HepG2 (cell line): ENCODE data around the gene C20orf96. TPM values are rescaled to one million over a fixed set of nuclear protein-coding genes. Genes with fewer than 3 reads are reported as not detected.

ENCODE experiments used
- ADNP ChIP-seq: sonication (generic); formaldehyde crosslinking; IDR thresholded peaks from 2 replicates; pipeline ENCODE4 v1.4.0; 2020; ENCODE audit warnings: missing genetic modification reagents
- ARHGAP35 ChIP-seq: sonication (generic); formaldehyde crosslinking; IDR thresholded peaks from 2 replicates; pipeline ENCODE4 v1.9.0; 2022; ENCODE audit warnings: mild to moderate bottlenecking, inconsistent platforms, moderate library complexity, missing genetic modification reagents, borderline replicate concordance
- CBX5 ChIP-seq: sonication (generic); formaldehyde crosslinking; IDR thresholded peaks from 2 replicates; pipeline ENCODE4 v1.4.0; 2020; ENCODE audit warnings: missing genetic modification reagents, borderline replicate concordance
- FUBP1 ChIP-seq: sonication (generic); formaldehyde crosslinking; IDR thresholded peaks from 2 replicates; pipeline ENCODE4 v1.5.1; 2020; ENCODE audit warnings: missing genetic modification reagents, mild to moderate bottlenecking, borderline replicate concordance
- GLI4 ChIP-seq: sonication (generic); formaldehyde crosslinking; IDR thresholded peaks from 2 replicates; pipeline ENCODE4 v1.5.1; 2020; ENCODE audit warnings: missing genetic modification reagents, mild to moderate bottlenecking, moderate library complexity, borderline replicate concordance
- MAFG ChIP-seq: sonication (generic); formaldehyde crosslinking; IDR thresholded peaks from 2 replicates; pipeline ENCODE4 v1.5.1; 2020; ENCODE audit warnings: mild to moderate bottlenecking, missing genetic modification reagents
- MIER2 ChIP-seq: IDR thresholded peaks from 2 replicates; pipeline ENCODE4 v1.6.1; 2016; ENCODE audit warnings: missing biosample characterization, missing genetic modification reagents
- PHF8 ChIP-seq: sonication (generic); formaldehyde crosslinking; IDR thresholded peaks from 2 replicates; pipeline ENCODE4 v1.5.0; 2020; ENCODE audit warnings: missing genetic modification reagents
- POLR2G ChIP-seq: fragments of 200-400 bp; formaldehyde crosslinking; IDR thresholded peaks from 2 replicates; pipeline ENCODE4 v1.6.1; 2018; ENCODE audit warnings: mild to moderate bottlenecking, low read depth, low read length, moderate library complexity
- RERE ChIP-seq: IDR thresholded peaks from 2 replicates; pipeline ENCODE4 v1.6.1; 2016; ENCODE audit warnings: low read depth, missing genetic modification reagents, missing compliant biosample characterization
- SIX4 ChIP-seq: sonication (generic); formaldehyde crosslinking; IDR thresholded peaks from 2 replicates; pipeline ENCODE4 v1.4.0; 2020; ENCODE audit warnings: missing genetic modification reagents
- STAT6 ChIP-seq: sonication (generic); formaldehyde crosslinking; IDR thresholded peaks from 2 replicates; pipeline ENCODE4 v1.4.0; 2020; ENCODE audit warnings: missing genetic modification reagents, mild to moderate bottlenecking, borderline replicate concordance
- SUZ12 ChIP-seq: fragments of 150-350 bp; IDR thresholded peaks from 2 replicates; pipeline ENCODE4 v1.6.1; 2014; ENCODE audit warnings: low read depth, low read length
- ZNF17 ChIP-seq: sonication (generic); formaldehyde crosslinking; IDR thresholded peaks from 2 replicates; pipeline ENCODE4 v1.5.0; 2020; ENCODE audit warnings: mild to moderate bottlenecking, missing genetic modification reagents
- ZNF235 ChIP-seq: sonication (generic); formaldehyde crosslinking; IDR thresholded peaks from 2 replicates; pipeline ENCODE4 v1.8.1; 2023; ENCODE audit warnings: mild to moderate bottlenecking, missing genetic modification reagents, borderline replicate concordance
- ZNF331 ChIP-seq: sonication (generic); formaldehyde crosslinking; IDR thresholded peaks from 2 replicates; pipeline ENCODE4 v1.4.0; 2020; ENCODE audit warnings: missing genetic modification reagents
- ZNF552 ChIP-seq: sonication (generic); formaldehyde crosslinking; IDR thresholded peaks from 2 replicates; pipeline ENCODE4 v1.9.0; 2022; ENCODE audit warnings: missing genetic modification reagents, mild to moderate bottlenecking, borderline replicate concordance
- ZNF572 ChIP-seq: sonication (generic); formaldehyde crosslinking; IDR thresholded peaks from 2 replicates; pipeline ENCODE4 v1.5.1; 2020; ENCODE audit warnings: mild to moderate bottlenecking, missing genetic modification reagents
- ZNF747 ChIP-seq: sonication (generic); formaldehyde crosslinking; IDR thresholded peaks from 2 replicates; pipeline ENCODE4 v1.8.1; 2023; ENCODE audit warnings: missing genetic modification reagents, mild to moderate bottlenecking, borderline replicate concordance
- polyA plus RNA-seq, 8 experiments: library from polyadenylated mRNA; depleted of rRNA in 3 of 8; stranded (reverse) in 7 of 8; unstranded in 1 of 8; fragments of >200 nt; fragmentation: Illumina TruSeq in 4 of 8; extraction: Trizol in 4 of 8; gene quantifications; 2 replicates each; pipeline versions ENCODE4 v1.2.1 to v1.2.3, GENCODE V29; 2011 to 2016; ENCODE audit warnings: low read depth in 4 of 8, missing spikeins in 1 of 8, mixed read lengths in 1 of 8; ENCODE audit not compliant: insufficient read depth in 1 of 8
- total RNA-seq, 5 experiments: library from RNA; depleted of rRNA; stranded (reverse); fragments of >200 nt; fragmentation: Illumina TruSeq; extraction: Trizol; gene quantifications; 2 replicates each; pipeline ENCODE4 v1.2.3, GENCODE V29; 2016; ENCODE audit warnings: low read depth in 1 of 5

Gene C20orf96
- total and polyA plus RNA-seq, 2 of the 13 experiments (the other 11 are each of a cell fraction or from before 2014, with no cell fraction given) = 3.8 to 20.6 TPM

- TF ChIP-seq GLI4 (peak; percentile 65; the same call in 1 of the 2 replicates), ZNF747 (CRISPR knock-in tag) (peak; percentile 54), ADNP (no peak), SIX4 (peak; percentile 52), FUBP1 (no peak), ZNF17 (CRISPR knock-in tag) (no peak), MIER2 (CRISPR knock-in tag) (peak; percentile 17; the same call in 1 of the 2 replicates), ZNF552 (CRISPR knock-in tag) (no peak), STAT6 (CRISPR knock-in tag) (no peak), POLR2G (peak; percentile 68), SUZ12 (no peak), ZNF331 (CRISPR knock-in tag) (no peak), PHF8 (peak; percentile 52; the same call in 1 of the 2 replicates), ZNF572 (CRISPR knock-in tag) (no peak), RERE (CRISPR knock-in tag) (no peak), ZNF235 (CRISPR knock-in tag) (peak; percentile 46), CBX5 (CRISPR knock-in tag) (no peak), MAFG (CRISPR knock-in tag) (no peak), ARHGAP35 (CRISPR knock-in tag) (peak; percentile 62)
Observed at GRCh38 chr20:297925-298775, 7.6 kb upstream of the C20orf96 start (continued).
